ENCODE data around the gene GART.

The GART gene

DNA sequence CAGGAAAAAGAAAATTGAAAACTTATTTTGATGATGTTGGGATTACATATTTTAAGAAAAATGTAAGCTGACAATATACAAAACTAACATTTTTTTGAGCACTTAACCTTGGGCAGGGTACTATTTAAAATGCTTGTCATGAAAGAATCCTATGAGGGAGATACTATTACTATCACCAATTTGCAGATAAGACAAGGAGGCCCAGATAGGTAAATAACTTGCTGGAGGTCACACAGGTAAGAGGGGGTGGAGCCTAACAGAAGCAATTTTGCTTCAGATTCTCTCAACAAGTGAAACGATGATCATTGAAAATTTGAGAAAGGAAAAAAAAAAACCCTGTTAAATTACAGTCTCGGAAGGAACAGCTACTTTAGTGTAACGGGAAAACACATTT, 1.2 kb downstream of the GART start:
- no peak for DNase-seq (ENCODE audit: low read depth)
- TF ChIP-seq, protein P1, sequence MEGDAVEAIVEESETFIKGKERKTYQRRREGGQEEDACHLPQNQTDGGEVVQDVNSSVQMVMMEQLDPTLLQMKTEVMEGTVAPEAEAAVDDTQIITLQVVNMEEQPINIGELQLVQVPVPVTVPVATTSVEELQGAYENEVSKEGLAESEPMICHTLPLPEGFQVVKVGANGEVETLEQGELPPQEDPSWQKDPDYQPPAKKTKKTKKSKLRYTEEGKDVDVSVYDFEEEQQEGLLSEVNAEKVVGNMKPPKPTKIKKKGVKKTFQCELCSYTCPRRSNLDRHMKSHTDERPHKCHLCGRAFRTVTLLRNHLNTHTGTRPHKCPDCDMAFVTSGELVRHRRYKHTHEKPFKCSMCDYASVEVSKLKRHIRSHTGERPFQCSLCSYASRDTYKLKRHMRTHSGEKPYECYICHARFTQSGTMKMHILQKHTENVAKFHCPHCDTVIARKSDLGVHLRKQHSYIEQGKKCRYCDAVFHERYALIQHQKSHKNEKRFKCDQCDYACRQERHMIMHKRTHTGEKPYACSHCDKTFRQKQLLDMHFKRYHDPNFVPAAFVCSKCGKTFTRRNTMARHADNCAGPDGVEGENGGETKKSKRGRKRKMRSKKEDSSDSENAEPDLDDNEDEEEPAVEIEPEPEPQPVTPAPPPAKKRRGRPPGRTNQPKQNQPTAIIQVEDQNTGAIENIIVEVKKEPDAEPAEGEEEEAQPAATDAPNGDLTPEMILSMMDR (IDR thresholded peaks at IDR 0.05; ENCODE audit: insufficient read depth, low read depth, low read length, missing control alignments): no peak
- H3K4me3 ChIP-seq (ENCODE audit: low read length): peak overlapping the region; percentile 69

GRCh38 chr21:33539616-33540015, 2.3 kb downstream of the GART start:
- H3K4me3 ChIP-seq (ENCODE audit: low read length): no peak overlapping the region
- TF ChIP-seq, protein P1 (IDR thresholded peaks at IDR 0.05; ENCODE audit: insufficient read depth, low read depth, low read length, missing control alignments): no peak
- DNase-seq (ENCODE audit: low read depth): peak; percentile 15

GRCh38 chr21:33537212-33537611, 4.7 kb downstream of the GART start:
- no peak for DNase-seq (ENCODE audit: low read depth)
- TF ChIP-seq, protein P1 (IDR thresholded peaks at IDR 0.05; ENCODE audit: insufficient read depth, low read depth, low read length, missing control alignments): no peak
- no peak overlapping the region for H3K4me3 ChIP-seq (ENCODE audit: low read length)

- TF ChIP-seq, protein P1 (IDR thresholded peaks at IDR 0.05; ENCODE audit: insufficient read depth, low read depth, low read length, missing control alignments): no peak
- H3K4me3 ChIP-seq (ENCODE audit: low read length): no peak overlapping the region
- DNase-seq (ENCODE audit: low read depth): no peak
Measured at GRCh38 chr21:33531007-33531406, 10.9 kb downstream of the GART start.

DNA sequence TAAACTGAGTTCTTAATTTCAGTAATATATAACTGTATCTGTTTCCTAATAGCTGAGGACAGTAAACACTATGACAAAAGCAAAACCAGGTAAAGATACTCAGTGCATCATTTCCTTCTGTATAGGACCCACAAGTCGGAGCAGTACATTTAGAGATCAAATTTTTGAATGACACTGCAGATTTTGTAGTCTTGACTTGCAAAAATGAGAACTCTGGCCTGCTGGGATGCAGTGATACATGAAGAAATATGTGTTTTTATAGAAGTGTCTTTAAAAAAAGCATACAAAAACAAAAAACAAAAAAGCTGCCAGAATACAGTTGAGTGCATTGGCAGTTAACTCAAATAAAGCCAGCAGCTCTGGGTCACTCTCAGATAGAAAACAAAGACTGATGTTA, 19.0 kb downstream of the GART start:
- DNase-seq (ENCODE audit: low read depth): no peak
- H3K4me3 ChIP-seq (ENCODE audit: low read length): no peak overlapping the region
- TF ChIP-seq, protein P1 (IDR thresholded peaks at IDR 0.05; ENCODE audit: insufficient read depth, low read depth, low read length, missing control alignments): no peak

DNA sequence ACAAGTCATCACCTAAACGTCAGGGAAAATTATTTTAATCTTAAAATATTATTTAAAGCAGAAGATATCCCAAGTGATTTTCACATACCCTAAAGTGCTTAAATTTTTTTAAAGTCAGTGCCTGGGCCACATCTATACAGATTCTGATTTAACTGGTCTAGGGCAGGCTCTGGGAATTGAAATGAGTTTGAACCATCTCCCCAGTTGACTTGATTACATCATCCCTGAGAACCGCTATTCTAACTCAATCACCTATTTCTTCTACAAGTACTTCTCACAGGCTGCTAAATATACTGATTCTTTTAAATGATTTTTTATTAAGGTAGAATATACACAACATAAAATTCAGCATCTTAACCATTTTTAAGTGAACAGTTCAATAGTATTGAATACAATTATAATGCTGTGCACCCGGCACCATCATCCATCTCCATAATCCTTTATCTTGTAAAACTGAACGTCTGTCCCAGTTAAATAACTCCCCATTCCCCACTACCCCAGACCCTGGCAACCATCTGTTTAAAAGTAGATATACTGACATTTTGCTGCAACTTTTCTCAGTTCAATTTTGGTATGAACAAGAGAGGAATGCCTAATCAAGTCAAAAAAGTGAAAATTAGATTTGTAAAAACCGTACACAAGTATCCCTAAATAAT, 19.5 kb downstream of the GART start:
- DNase-seq (ENCODE audit: low read depth): no peak
- TF ChIP-seq, protein P1 (IDR thresholded peaks at IDR 0.05; ENCODE audit: insufficient read depth, low read depth, low read length, missing control alignments): no peak
- H3K4me3 ChIP-seq (ENCODE audit: low read length): no peak overlapping the region

GRCh38 chr21:33518899-33519298, 23.0 kb downstream of the GART start:
- TF ChIP-seq, protein P1 (IDR thresholded peaks at IDR 0.05; ENCODE audit: insufficient read depth, low read depth, low read length, missing control alignments): no peak
- no peak overlapping the region for H3K4me3 ChIP-seq (ENCODE audit: low read length)
- no peak for DNase-seq (ENCODE audit: low read depth)

Data from epithelial cell of esophagus (primary cell).